CD4-positive, alpha-beta T cell treated with Interleukin-4 for 1 hour (primary cell): ENCODE measurements around the gene PTP4A2.
"Not testable (repeated sequence)": the region's sequence is repeated elsewhere in the genome, so short reads cannot be mapped to it uniquely, and the experiment has no call there.

ENCODE experiments used
- DNase-seq, 2 donors: peaks; one replicate each; pipeline ENCODE4 v3.0.0-alpha.2; 2020 to 2022

PTP4A2 gene

GRCh38 chr1:31949862-31950261 is 11.7 kb upstream of the PTP4A2 start:
- no peak for DNase-seq

DNA sequence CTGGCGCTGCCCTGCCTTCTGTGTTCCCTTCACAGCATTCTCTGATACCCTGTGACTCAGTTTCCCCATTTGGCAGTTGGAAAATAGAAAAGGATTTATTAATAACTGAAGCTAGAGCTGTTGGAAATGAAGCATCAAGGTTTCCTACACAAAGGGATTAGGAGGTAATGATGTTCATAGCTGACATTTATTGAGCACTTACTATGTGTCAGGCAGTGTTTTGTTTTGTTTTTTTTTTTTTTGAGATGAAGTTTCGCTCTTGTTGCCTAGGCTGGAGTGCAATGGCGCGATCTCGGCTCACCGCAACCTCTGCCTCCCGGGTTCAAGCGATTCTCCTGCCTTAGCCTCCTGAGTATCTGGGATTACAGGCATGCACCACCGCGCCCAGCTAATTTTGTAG is 7.5 kb upstream of the PTP4A2 start:
- DNase-seq, result not testable (repeated sequence)

- peak; percentile 84 to 85 for DNase-seq
Measured at GRCh38 chr1:31944205-31945089, 6.3 kb upstream of the PTP4A2 start.

DNA sequence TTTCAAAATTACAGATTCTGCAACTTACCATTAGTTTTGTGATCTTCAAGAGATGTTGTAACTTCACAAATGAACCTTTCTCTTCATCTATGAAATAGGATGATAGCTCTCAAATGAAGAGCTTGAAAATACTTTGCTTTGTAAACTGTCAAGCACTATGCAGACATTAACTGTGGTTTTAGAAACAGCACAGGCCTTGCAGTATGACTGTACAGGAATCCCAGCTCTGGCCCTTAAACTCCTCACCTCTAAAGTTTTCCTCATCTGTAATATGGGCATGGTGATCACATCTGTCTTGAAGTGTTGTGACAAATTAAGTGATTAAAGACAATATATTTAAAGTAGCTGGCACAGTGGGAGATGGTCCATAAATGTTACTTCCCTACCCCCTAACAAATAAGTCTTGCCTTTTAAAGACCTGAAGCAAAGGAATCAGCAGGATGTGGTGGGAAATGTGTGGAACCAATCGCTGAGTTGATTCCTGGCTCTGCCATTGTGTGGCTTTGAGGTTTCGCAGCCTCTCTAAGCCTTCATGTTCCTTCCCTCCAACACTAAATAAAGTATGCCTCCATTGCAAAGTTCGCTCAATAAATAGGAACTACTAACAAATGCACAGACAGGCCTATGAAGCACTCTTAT is 5.5 kb upstream of the PTP4A2 start:
- DNase-seq, result peak in 1 of 2 donors; percentile 61

- DNase-seq, result not testable (repeated sequence)
Measured at GRCh38 chr1:31942061-31942460, 3.9 kb upstream of the PTP4A2 start.

GRCh38 chr1:31939484-31940329 is 1.5 kb upstream of the PTP4A2 start:
- DNase-seq, result peak; percentile 82

DNA sequence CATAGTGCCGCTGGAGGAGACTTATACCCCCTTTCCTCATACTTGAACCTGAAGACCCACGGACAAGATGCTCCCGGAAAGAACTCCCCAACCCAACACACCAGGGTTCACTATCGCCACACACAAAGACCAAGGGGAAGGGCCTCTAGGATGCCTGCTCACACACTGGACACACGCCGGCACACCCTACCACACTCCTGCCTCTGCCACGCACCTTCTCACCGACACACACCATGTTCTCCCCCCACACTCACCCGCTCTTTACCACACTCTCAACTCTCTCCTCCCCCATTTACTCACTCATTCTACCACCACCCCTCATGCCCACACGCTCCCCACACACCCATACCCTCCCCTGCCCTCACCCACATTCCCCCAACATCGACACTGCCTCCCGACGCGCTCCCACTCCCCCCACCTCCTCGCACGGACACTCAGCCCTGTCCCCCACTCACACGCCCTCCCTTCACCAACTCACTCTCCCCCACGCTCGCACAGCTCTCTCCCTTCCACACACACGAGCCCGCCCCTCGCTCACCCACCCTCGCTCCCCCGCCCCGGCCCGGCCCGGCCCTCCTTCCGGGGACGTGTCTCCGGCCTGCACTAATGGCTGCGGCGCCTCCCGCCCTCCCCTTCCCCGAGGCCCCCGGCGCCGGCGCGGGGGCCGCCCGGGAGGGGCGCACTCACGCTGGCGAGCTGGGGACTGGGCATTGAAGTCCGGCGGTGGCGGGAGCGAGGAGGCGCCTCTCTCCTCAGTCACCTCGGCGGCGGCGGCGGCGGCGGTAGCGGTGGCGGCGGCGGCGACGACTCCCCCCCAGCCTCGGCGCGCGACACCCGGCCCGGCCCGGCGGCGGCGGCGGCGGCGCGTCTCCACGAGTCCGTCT is 626 bp downstream of the PTP4A2 start:
- peak; percentile 84 to 88 for DNase-seq

DNA sequence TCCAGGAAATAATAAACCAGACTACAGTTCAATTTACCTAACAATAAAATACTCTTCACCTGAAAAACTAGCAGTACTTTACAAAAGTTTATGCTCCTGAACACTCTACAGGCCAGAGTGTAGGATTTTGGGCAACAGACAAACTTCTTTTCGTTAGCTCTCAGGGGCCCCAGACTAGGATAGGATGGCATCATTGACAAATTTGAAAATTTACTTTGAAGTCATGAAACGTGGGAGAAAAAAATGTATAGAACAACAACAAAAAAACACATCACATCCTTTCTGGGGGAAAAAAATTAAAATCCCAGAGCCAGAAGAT is 1.2 kb downstream of the PTP4A2 start:
- no peak for DNase-seq

- no peak for DNase-seq
Measured at GRCh38 chr1:31936278-31936980, 1.7 kb downstream of the PTP4A2 start.

- DNase-seq, result peak in 1 of 2 donors; percentile 69
Measured at GRCh38 chr1:31934706-31935629, 3.2 kb downstream of the PTP4A2 start.

- DNase-seq, result peak in 1 of 2 donors; percentile 51
Measured at GRCh38 chr1:31932491-31933316, 5.5 kb downstream of the PTP4A2 start.

GRCh38 chr1:31931593-31932225 is 6.5 kb downstream of the PTP4A2 start:
- no peak for DNase-seq

- no peak for DNase-seq
Measured at GRCh38 chr1:31930836-31931592, 7.2 kb downstream of the PTP4A2 start.

- DNase-seq, result no peak
Measured at GRCh38 chr1:31927661-31927980, 10.5 kb downstream of the PTP4A2 start.

DNA sequence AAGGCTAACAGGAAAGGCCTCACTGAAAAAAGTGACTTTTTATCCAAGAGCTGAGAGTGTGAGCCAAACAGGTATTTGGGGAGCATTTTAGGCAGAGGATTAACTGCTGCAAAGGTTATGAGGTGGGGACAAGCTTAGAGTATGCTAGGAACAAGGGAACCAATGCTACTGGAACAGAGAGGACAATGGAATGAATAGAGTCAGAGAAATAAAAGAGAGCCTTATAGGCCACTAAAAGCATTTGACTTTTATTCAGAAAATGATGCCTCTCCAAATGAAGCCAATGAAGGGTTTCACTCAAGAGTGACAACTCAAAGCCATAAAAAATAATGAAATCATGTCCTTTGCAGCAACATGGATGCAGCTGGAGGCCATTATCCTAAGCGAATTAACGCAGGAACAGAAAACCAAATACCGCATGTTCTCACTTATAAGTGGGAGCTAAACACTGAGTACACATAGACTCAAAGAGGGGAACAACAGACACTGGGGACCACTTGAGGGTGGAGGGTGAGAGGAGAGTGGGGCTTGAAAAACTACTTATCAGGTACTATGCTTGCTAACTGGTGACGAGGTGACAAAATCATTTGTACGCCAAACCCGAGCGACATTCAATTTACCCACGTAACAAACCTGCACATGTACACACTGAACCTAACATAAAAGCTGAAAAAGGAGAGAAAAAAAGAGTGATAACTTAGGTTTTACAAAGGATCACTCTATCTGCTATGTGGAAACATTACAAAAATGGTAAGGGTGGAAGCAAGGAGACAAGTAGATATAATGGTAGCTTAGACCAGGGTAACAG is 11.1 kb downstream of the PTP4A2 start:
- DNase-seq, result no peak

- no peak for DNase-seq
Measured at GRCh38 chr1:31926252-31926651, 11.9 kb downstream of the PTP4A2 start.

DNA sequence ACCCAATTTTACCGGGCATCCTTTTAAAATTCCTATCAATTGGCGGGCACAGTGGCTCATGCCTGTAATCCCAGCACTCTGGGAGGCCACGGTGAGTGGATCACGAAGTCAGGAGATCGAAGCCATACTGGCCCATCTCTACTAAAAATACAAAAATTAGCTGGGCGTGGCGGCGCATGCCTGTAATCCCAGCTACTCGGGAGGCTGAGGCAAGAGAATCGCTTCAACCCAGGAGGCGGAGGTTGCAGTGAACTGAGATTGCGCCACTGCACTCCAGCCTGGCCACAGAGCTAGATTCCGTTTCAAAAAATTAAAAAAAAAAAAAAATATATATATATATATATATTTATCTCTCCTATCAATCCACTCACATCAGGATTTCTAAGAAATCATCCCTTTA is 12.3 kb downstream of the PTP4A2 start:
- not testable (repeated sequence) for DNase-seq

GRCh38 chr1:31924839-31925238 is 13.3 kb downstream of the PTP4A2 start:
- DNase-seq, result no peak
